ENCODE measurements around the gene NEK4. TPM values are rescaled to one million over a fixed set of nuclear protein-coding genes. Genes with fewer than 3 reads are reported as not detected.

NEK4 gene
- total and polyA plus RNA-seq, 12 donors = 4.9 to 43.9 (median 27.4) TPM

- intact Hi-C loops (cut with DNase I) = no loop called here
- H3K27me3 ChIP-seq = no peaks in the 10 kb centered on the region
- no peak overlapping the region for H3K4me3 ChIP-seq
- no peak for DNase-seq
- TF ChIP-seq CTCF (IDR thresholded peaks at IDR 0.05) = no peak
- H3K36me3 ChIP-seq (replicated peaks in 1 of 2) = no peaks in the 10 kb centered on the region
- no peak overlapping the region for H3K27ac ChIP-seq
- H3K4me1 ChIP-seq (replicated peaks in 1 of 2) = no peaks in the 10 kb centered on the region
- 92 to 100% (median 98%) methylated on average over 1 of the region's 1 CpG for WGBS, 4 donors
- no peaks in the 10 kb centered on the region for H3K9me3 ChIP-seq (replicated peaks in 1 of 3)
These were observed 46.2 kb downstream of the NEK4 start for GRCh38 chr3:52724511-52724910.

GRCh38 chr3:52723935-52724334, 46.8 kb downstream of the NEK4 start:
- H3K27me3 ChIP-seq = no peaks in the 10 kb centered on the region
- no peak overlapping the region for H3K27ac ChIP-seq
- 86 to 98% (median 96%) methylated on average over 3 to 5 of the region's 5 CpGs for WGBS, 4 donors
- intact Hi-C loops (cut with DNase I) = no loop called here
- DNase-seq = peak in 1 of 7 donors; percentile 7
- no peak for TF ChIP-seq POLR2A (IDR thresholded peaks at IDR 0.05)
- TF ChIP-seq CTCF (IDR thresholded peaks at IDR 0.05) = no peak
- peaks cover 0 to 2% of the 10 kb centered on the region in 2 donors for H3K36me3 ChIP-seq (replicated peaks in 1 of 2)
- H3K9me3 ChIP-seq (replicated peaks in 1 of 3) = no peaks in the 10 kb centered on the region
- no peaks in the 10 kb centered on the region for H3K4me1 ChIP-seq (replicated peaks in 1 of 2)
- H3K4me3 ChIP-seq = no peak overlapping the region

GRCh38 chr3:52722491-52722890, 48.2 kb downstream of the NEK4 start:
- Histone ChIP-seq H3K4me3 (no peak overlapping the region), H3K27me3 (no peaks in the 10 kb centered on the region), H3K9me3 (replicated peaks in 1 of 3) (no peaks in the 10 kb centered on the region), H3K27ac (no peak overlapping the region), H3K36me3 (replicated peaks in 1 of 2) (peaks cover 0 to 7% of the 10 kb centered on the region in 2 donors), H3K4me1 (replicated peaks in 1 of 2) (no peaks in the 10 kb centered on the region)
- no peak for DNase-seq
- intact Hi-C loops (cut with DNase I) = no loop called here
- WGBS, 4 donors = 93 to 94% (median 94%) methylated on average over 7 of the region's 7 CpGs
- TF ChIP-seq POLR2A (IDR thresholded peaks at IDR 0.05) (no peak), CTCF (IDR thresholded peaks at IDR 0.05) (no peak)

- no peaks in the 10 kb centered on the region for H3K9me3 ChIP-seq (replicated peaks in 1 of 3)
- TF ChIP-seq CTCF (IDR thresholded peaks at IDR 0.05) = no peak
- no peak for TF ChIP-seq POLR2A (IDR thresholded peaks at IDR 0.05)
- H3K4me1 ChIP-seq (replicated peaks in 1 of 2) = no peaks in the 10 kb centered on the region
- H3K27ac ChIP-seq = no peak overlapping the region
- no peak overlapping the region for H3K4me3 ChIP-seq
- DNase-seq = no peak
- 88 to 95% (median 92%) methylated on average over 1 of the region's 1 CpG for WGBS, 4 donors
- intact Hi-C loops (cut with DNase I) = no loop called here
- H3K36me3 ChIP-seq (replicated peaks in 1 of 2) = peaks cover 0 to 7% of the 10 kb centered on the region in 2 donors
- H3K27me3 ChIP-seq = no peaks in the 10 kb centered on the region
These were observed 49.1 kb downstream of the NEK4 start for GRCh38 chr3:52721730-52722008.

Data from adrenal gland (tissue), 12 donors.